Measurements from ENCODE around the gene GLUD1. TPM values are rescaled to one million over a fixed set of nuclear protein-coding genes. Genes with fewer than 3 reads are reported as not detected.

GLUD1 gene
- total RNA-seq, 1 experiment from 2014 or later, result 138 TPM

- CTCF ChIA-PET, result no interaction called here
- no peaks in the 10 kb centered on the region for H3K36me3 ChIP-seq (ENCODE audit: control insufficient read depth, insufficient read depth, low read length)
- H3K9me3 ChIP-seq (ENCODE audit: control insufficient read depth, insufficient read depth, low read depth, low read length), result no peaks in the 10 kb centered on the region
- H3K4me1 ChIP-seq (ENCODE audit: control insufficient read depth, insufficient read depth, low read length), result peaks cover 19% of the 10 kb centered on the region
- intact Hi-C loops (cut with micrococcal nuclease; ENCODE audit: unreplicated experiment) (loop anchor here (5.0 kb wide), 1 partner anchor 118 kb away; no protein-coding TSS in a partner anchor), in situ Hi-C loops (cut with HindIII; ENCODE audit: low pct_unique_long_range_greater_than_20kb, low sequenced_read_pairs) (no loop called here)
- no peak overlapping the region for H3K4me3 ChIP-seq (ENCODE audit: low read depth in 2 of 2, low read length in 2 of 2)
- POLR2A ChIA-PET, result no interaction called here
- BruUV-seq (replicated peaks), result no TSS peak
- ATAC-seq (no peak), DNase-seq (ENCODE audit: low read depth, low spot score) (no peak)
- H3K27me3 ChIP-seq (ENCODE audit: control insufficient read depth, insufficient read depth, low read length), result no peaks in the 10 kb centered on the region
- no peak overlapping the region for H3K27ac ChIP-seq (ENCODE audit: low read length)
- no peak for TF ChIP-seq TCF7L2 (IDR thresholded peaks at IDR 0.05; ENCODE audit: low read depth, low read length)
- TF ChIP-seq SIN3A (IDR thresholded peaks at IDR 0.05; ENCODE audit: borderline replicate concordance, insufficient read depth, low read depth, low read length), result no peak
- TF ChIP-seq POLR2AphosphoS5 (IDR thresholded peaks at IDR 0.05; ENCODE audit: low read depth, low read length), result no peak
- no peak for TF ChIP-seq REST (IDR thresholded peaks at IDR 0.05; ENCODE audit: insufficient read depth in 1 of 2, low read depth in 2 of 2, low read length in 1 of 2)
- TF ChIP-seq CTCF (IDR thresholded peaks at IDR 0.05), result no peak
Observed at GRCh38 chr10:87090779-87091178, 3.9 kb downstream of the GLUD1 start.

GRCh38 chr10:87089746-87090145, 4.9 kb downstream of the GLUD1 start:
- BruUV-seq (replicated peaks), result no TSS peak
- no peaks in the 10 kb centered on the region for H3K27me3 ChIP-seq (ENCODE audit: control insufficient read depth, insufficient read depth, low read length)
- peaks cover 20% of the 10 kb centered on the region for H3K4me1 ChIP-seq (ENCODE audit: control insufficient read depth, insufficient read depth, low read length)
- ChIA-PET CTCF (no interaction called here), POLR2A (no interaction called here)
- H3K9me3 ChIP-seq (ENCODE audit: control insufficient read depth, insufficient read depth, low read depth, low read length), result no peaks in the 10 kb centered on the region
- intact Hi-C loops (cut with micrococcal nuclease; ENCODE audit: unreplicated experiment), result loop anchor here (5.0 kb wide), 1 partner anchor 117 kb away; no protein-coding TSS in a partner anchor
- no peak overlapping the region for H3K27ac ChIP-seq (ENCODE audit: low read length)
- DNase-seq (ENCODE audit: low read depth, low spot score), result no peak
- no peak overlapping the region for H3K4me3 ChIP-seq (ENCODE audit: low read depth in 2 of 2, low read length in 2 of 2)
- in situ Hi-C loops (cut with HindIII; ENCODE audit: low pct_unique_long_range_greater_than_20kb, low sequenced_read_pairs), result no loop called here
- H3K36me3 ChIP-seq (ENCODE audit: control insufficient read depth, insufficient read depth, low read length), result no peaks in the 10 kb centered on the region
- no peak for ATAC-seq
- no peak for TF ChIP-seq POLR2AphosphoS5 (IDR thresholded peaks at IDR 0.05; ENCODE audit: low read depth, low read length)
- no peak for TF ChIP-seq SIN3A (IDR thresholded peaks at IDR 0.05; ENCODE audit: borderline replicate concordance, insufficient read depth, low read depth, low read length)
- no peak for TF ChIP-seq CTCF (IDR thresholded peaks at IDR 0.05)
- no peak for TF ChIP-seq REST (IDR thresholded peaks at IDR 0.05; ENCODE audit: insufficient read depth in 1 of 2, low read depth in 2 of 2, low read length in 1 of 2)
- TF ChIP-seq TCF7L2 (IDR thresholded peaks at IDR 0.05; ENCODE audit: low read depth, low read length), result no peak
